HG02981 (cell line): ENCODE measurements around the gene MED26.

Source experiments
- ATAC-seq: cut with Tn5 transposase; IDR thresholded peaks from one replicate; pipeline ENCODE4 v1.9.1; 2021; ENCODE audit warnings: mild to moderate bottlenecking, moderate library complexity; ENCODE audit not compliant: unreplicated experiment

Gene MED26

GRCh38 chr19:16618248-16618647 is 9.8 kb downstream of the MED26 start:
- ATAC-seq: no peak

GRCh38 chr19:16615808-16616207 is 12.2 kb downstream of the MED26 start:
- no peak for ATAC-seq

DNA sequence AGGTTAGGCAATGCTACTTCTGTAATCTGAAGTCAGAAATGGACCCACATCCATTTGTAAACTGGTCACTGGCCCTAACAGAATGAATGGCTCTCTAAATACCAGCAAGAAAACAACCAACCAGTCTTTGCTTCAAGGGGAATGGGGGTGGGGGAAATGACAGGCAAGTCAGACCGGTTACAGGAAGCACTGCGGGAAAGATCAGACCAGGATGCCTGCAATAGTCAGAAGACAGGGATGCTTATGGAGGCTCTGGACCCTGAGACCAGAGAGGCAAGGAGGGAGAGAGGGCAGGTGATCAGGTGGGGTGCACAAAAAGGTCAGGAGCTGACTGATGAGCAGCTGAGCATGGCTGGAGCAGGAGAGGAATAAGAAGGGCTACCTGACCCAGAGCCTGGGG is 13.1 kb downstream of the MED26 start:
- no peak for ATAC-seq

DNA sequence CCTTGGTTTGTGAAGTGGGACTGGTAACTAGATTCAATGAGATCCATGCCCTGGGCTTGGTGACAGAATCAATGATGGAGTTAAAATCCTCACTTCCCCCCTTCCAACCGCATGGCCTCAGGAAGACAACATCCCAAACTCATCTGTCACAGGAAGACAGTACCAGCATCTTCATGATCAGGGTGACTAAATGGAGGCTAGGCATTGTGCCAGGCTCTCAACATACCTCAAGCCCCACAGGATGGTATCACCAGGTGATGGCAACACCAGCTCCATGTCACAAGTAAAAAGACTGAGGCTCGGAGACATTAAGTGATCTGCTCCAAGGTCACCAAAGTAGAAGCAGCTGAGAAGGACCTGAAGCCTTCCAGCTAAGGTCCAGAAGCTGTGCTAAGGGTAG is 14.2 kb downstream of the MED26 start:
- no peak for ATAC-seq

DNA sequence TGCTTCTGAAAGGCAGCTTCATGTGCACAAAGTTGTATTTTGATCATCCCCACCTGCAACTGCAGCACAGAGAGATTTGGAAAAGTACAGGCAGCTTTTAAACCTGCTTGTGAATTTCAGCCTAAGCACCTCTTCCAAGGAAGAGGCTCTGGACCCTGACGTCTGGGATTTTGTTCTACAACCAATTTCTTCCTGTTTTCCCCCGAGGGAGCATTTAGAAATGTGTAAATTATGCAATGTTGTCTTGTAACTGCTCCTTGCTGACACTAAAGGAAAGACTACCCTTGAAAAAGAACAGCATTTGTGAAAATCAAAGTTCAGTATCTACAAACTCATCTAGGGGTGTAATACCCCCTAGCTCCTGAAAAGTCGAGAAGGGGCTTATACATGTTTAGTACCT is 15.4 kb downstream of the MED26 start:
- ATAC-seq: no peak

DNA sequence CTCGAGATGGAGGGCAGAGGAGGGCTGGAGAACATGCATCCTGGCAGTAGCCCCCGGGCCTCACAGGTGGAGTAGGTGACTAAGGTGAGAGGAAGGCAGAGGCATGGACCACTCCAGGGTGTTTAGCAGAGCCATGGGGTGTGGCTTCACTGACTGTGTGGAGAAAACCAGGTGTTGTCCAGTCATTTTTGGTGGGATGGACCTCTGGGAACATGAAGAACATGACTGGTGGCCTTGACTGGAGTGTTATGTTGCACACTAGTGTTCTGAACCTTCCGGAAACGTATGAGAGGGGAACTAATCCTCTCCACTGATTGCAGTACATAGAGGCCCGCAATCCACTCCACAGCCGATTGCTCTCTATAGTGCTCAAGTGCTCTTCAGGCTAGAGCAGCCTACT is 16.9 kb downstream of the MED26 start:
- ATAC-seq: no peak

GRCh38 chr19:16609511-16610200 is 18.3 kb downstream of the MED26 start:
- ATAC-seq: no peak

DNA sequence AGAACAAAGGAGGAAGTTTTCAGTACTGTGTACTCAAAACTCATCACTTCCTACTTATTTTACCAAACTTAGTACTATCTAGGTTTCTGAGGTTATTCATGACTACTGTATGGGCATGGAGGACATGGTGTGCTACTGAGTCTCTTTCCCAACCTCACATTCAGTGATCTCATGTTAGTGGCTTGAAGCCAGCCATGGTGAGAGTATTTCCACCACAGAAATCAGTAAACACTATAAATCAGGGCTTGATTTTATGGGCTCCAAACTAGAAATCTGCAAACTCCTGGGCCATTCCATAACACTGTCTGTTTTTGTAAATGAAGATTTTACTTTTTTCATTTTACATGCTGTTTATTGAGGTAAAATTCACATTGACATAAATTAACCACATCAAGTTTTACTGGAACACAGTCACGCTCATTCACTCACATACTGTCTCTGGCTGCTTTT is 19.7 kb downstream of the MED26 start:
- no peak for ATAC-seq

- no peak for ATAC-seq
Observed at GRCh38 chr19:16607819-16608218, 20.2 kb downstream of the MED26 start.

DNA sequence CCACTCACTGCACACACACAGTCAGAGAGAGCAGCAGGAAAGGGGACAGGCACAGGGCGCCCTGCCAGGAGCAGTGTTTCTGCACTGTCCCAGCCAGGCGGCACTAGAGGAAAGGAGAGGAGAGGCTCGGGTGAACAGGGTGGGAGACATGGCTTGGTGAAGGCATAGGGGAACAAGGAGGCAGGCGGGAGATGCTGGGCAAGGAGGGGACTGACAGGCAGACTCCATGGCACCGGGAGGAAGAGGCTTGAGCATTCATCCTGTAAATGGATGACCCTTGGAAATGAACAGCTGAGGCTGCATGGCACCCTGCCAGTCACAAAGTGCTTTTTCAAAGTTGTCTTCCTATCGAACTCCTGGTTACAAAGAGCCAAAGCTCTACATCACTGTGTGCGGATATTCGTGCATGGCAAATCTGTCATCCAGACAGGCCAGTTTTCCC is 22.4 kb downstream of the MED26 start:
- ATAC-seq: no peak

- ATAC-seq: no peak
Observed at GRCh38 chr19:16605115-16605514, 22.9 kb downstream of the MED26 start.

DNA sequence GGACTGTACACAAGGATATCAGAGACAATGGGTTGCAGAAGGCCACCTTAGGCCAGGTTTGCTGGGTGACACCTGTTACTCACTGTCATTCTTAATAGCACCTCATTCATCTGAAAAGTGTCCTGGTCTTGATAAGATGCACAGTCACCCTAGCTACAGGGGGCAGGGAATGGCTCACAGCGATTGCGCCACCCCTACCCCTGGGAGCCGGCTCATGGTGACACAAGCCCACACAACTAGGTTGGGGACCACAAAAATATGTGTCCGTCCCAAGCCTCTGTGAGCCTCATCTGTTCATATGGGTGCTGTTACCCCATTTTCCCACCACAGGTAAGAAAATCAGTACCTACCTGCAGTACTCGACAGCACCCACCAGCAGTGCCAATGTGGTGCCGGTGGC is 23.4 kb downstream of the MED26 start:
- ATAC-seq: no peak

DNA sequence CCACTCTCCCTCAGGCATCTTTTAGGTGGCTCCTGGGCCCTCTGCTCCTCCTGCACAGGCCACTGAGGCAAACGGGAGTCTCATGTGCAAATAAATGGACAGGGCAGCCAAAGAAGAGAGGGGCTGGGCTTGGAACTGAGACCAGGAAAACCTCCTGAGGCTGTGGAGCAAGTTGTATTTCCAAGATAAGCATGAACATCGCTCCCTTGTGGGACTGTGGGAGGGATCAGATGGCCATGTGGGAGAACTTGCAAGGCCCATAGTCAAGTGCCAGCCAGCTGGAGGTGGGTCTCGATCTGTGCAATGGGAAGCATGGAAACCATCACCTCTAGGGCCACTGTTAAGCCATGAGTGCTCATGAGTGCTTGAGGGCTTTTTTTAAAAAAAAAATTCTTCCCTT is 24.9 kb downstream of the MED26 start:
- ATAC-seq: no peak

DNA sequence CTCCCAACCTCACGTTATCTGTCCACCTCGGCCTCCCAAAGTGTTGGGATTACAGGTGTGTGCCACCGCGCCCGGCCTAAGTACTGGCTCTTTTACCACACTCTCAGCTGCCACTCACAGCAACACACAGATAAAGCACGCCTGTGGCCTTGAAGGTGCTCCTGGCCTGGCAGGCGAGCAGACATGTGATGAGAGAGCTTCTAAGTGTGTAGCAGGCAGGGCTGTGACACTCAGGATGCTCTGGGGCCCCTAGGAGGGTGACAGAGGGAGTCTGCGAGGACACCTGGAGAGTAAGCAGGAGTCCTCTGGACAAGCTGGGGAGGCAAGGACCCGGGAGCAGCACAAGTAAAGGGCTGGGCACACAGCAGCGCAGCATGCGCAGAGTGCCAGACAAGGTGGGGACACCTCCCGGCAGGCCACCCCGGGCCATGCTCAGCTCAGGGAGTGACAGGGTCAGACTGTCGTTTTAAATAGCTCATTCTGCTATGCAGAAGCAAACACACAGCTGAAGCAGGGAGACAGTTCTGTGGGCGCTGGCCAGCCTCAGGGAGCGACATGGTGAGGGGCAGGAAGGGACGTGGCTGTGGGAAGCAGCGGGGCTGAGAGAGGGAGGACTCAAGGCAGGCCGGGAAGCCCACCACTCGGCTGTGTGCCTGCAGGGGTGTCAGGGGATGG is 26.5 kb downstream of the MED26 start:
- no peak for ATAC-seq

DNA sequence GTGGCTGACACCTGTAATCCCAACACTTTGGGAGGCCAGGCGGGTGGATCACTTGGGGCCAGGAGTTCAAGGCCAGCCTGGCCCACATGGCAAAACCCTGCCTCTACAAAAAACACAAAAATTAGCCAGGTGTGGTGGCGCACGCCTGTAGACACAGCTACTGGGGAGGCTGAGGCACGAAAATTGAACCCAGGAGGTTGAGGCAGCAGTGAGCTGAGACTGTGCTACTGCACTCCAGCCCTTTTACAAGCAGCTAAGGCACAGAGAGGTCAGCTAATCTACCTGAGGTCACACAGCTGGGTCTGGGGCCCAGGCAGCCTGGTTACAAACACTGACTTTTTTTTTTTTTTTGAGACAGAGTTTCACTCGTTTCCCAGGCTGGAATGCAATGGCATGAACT is 27.2 kb downstream of the MED26 start:
- ATAC-seq: no peak

GRCh38 chr19:16599655-16600346 is 28.2 kb downstream of the MED26 start:
- no peak for ATAC-seq

DNA sequence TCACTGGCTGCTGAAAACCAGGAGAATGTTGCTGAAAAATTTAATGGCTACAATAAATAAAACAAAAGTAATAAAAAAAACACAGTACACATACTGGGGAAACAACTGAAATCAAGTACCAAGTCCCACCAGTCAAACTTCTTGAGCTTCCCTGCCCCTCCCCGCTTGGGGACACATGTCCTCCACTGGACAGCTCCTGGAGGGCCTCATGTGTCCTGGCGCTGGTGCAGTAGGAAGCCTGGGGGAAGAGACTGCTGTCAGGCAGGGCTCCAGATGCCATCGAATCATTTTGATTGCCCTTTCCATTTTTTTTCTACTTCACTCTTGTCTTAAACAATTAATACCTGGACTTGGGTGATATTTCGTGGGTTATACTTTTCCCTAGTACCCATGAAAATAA is 29.2 kb downstream of the MED26 start:
- ATAC-seq: no peak

DNA sequence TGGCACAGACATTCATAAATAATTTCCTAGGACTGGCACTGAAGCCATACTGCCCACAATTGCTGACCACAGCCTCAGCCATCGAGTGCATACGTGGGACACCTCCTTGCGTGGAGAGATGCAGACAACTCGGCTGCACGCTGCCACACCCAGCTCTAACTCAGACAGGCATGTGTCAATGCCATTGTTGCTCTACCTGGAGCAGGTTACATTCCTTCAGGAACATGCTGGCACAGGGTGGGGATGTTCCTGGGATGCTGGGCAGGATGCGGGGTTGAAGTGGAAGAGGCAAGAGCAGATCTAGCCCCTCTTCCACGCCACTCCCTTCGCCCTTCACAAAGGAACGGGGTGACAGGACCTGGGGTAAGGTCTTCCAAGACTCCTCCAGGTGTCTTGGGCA is 31.6 kb downstream of the MED26 start:
- no peak for ATAC-seq

GRCh38 chr19:16595097-16595496 is 32.9 kb downstream of the MED26 start:
- ATAC-seq: no peak

DNA sequence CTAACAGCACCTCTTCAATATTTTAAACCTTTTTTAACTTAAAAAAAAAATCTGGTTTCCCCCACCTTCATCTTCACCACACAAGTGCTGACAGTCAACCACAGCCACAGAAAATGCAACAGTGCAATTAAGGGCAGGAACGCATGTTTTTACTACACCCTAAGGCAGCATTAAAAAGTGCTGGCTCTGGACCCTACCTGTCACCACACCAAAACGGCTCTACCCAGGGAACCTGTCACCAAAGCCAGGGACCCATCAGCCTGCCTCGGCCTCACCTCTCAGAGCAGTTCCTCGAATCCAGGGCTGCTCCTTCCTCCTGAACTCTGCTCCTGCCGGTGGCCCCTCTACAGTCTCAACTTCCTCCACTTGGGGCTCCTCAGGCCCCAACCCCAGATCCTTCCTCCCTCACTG is 33.3 kb downstream of the MED26 start:
- ATAC-seq: no peak

DNA sequence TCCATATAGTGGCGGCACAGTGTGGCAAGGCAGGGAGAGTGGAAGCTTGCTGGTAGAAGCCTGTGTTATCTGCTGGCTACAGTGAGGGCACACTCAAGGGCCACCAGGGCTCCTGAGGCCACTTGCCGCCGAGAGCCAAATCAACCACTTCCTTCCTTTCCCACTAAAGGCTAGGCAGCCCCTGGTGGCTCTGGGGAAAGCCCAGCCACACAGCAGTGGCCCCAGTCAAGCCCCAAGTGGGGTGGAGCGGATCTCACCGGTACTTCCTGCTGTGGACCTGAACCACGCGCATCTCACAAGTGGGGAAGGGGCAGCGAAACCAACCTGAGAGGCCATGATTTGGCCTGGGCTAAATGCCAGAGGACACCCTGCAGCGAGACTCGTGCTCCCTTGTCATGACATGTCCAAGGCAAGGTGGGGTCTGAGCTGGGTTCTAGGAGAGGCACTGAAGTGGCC is 33.8 kb downstream of the MED26 start:
- no peak for ATAC-seq

DNA sequence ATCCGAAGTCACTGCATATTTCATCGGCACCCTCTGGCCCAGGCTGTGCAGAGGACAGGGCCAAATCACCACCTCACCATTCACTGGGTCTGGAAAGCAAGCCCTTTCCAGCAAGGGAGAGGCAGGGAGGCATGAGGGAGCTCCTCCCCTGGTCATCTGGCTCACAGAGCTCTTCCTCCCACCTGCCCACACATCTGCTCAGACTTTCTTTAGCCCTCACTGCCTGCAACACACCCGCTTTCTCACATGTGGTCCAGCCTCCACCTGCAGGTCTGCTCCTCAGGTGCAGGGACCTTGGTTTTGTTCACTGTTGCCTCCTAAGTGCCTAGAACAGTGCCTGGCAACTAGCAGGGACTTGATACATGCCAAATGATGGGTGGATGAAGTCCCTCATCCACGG is 34.8 kb downstream of the MED26 start:
- ATAC-seq: no peak
